Measurements from ENCODE around the gene PEX3.

DNA sequence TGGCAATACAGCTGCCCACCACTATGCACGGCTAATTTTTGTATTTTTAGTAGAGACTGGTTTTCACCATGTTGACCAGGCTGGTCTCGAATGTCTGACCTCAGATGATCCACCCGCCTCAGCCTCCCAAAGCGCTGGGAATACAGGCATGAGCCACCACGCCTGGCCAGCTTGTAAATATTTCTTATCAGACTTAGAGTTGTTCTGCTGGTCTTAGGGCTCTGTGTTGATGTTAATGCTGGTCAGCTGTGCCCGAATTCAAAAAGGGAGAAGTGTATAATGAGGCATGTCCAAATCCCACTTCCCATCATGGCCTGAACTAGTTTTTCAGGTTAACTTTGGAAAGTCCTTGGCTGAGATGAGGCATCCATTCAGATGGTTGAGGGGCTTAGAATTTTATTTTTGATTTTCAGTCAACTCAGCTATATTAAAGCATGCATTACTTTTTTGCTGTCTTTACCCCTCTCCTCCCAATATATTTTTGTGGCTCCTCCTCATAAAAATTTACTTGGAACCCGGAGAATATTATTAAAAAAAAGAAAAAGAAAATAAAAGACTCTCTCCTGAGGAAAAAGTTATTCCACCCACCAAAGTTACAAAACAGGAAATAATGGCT is 47.8 kb upstream of the PEX3 start:
- no peak for TF ChIP-seq POLR2A (IDR thresholded peaks at IDR 0.05)
- TF ChIP-seq, protein P1, sequence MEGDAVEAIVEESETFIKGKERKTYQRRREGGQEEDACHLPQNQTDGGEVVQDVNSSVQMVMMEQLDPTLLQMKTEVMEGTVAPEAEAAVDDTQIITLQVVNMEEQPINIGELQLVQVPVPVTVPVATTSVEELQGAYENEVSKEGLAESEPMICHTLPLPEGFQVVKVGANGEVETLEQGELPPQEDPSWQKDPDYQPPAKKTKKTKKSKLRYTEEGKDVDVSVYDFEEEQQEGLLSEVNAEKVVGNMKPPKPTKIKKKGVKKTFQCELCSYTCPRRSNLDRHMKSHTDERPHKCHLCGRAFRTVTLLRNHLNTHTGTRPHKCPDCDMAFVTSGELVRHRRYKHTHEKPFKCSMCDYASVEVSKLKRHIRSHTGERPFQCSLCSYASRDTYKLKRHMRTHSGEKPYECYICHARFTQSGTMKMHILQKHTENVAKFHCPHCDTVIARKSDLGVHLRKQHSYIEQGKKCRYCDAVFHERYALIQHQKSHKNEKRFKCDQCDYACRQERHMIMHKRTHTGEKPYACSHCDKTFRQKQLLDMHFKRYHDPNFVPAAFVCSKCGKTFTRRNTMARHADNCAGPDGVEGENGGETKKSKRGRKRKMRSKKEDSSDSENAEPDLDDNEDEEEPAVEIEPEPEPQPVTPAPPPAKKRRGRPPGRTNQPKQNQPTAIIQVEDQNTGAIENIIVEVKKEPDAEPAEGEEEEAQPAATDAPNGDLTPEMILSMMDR (IDR thresholded peaks at IDR 0.05), result no peak

All from ovary (tissue), 3 donors.